ENCODE measurements around the gene TIMP3. TPM values are rescaled to one million over a fixed set of nuclear protein-coding genes. Genes with fewer than 3 reads are reported as not detected.

Gene TIMP3
- total RNA-seq, 2 experiments from 2014 or later: not detected

GRCh38 chr22:32814285-32814860 lies 12.9 kb downstream of the TIMP3 start:
- Mint-ChIP-seq H3K9me3 (ENCODE audit: insufficient read depth) (no peaks in the 10 kb centered on the region), H3K4me1 (ENCODE audit: low read depth) (no peaks in the 10 kb centered on the region), H3K36me3 (ENCODE audit: low read depth) (no peaks in the 10 kb centered on the region), H3K4me3 (no peak overlapping the region), H3K27me3 (ENCODE audit: low read depth) (peaks cover 2% of the 10 kb centered on the region), H3K27ac (no peak overlapping the region)
- ChIA-PET CTCF (interaction anchor here (1.2 to 2.7 kb wide), 2 partner anchors 17 kb away, joined by 3 to 9 read pairs; no protein-coding TSS in a partner anchor), POLR2A (no interaction called here)
- DNase-seq: no peak
- no peak for ATAC-seq

- CTCF ChIA-PET: interaction anchor here (1.2 kb wide), 1 partner anchor 18 kb away, joined by 3 read pairs; no protein-coding TSS in a partner anchor
- H3K27ac Mint-ChIP-seq: no peak overlapping the region
Observed at GRCh38 chr22:32815059-32815458, 13.6 kb downstream of the TIMP3 start.

GRCh38 chr22:32815943-32816342 lies 14.4 kb downstream of the TIMP3 start:
- POLR2A ChIA-PET: no interaction called here
- H3K27me3 Mint-ChIP-seq (ENCODE audit: low read depth): peaks cover 2% of the 10 kb centered on the region
- ATAC-seq: no peak

More at GRCh38 chr22:32815059-32815458, 13.6 kb downstream of the TIMP3 start:
- H3K4me3 Mint-ChIP-seq: no peak overlapping the region
- POLR2A ChIA-PET: no interaction called here
- DNase-seq: no peak
- no peaks in the 10 kb centered on the region for H3K4me1 Mint-ChIP-seq (ENCODE audit: low read depth)
- no peaks in the 10 kb centered on the region for H3K9me3 Mint-ChIP-seq (ENCODE audit: insufficient read depth)
- H3K27me3 Mint-ChIP-seq (ENCODE audit: low read depth): peaks cover 2% of the 10 kb centered on the region
- ATAC-seq: no peak
- H3K36me3 Mint-ChIP-seq (ENCODE audit: low read depth): no peaks in the 10 kb centered on the region

GRCh38 chr22:32817137-32817730 lies 15.7 kb downstream of the TIMP3 start:
- Mint-ChIP-seq H3K4me1 (ENCODE audit: low read depth) (no peaks in the 10 kb centered on the region), H3K27ac (no peak overlapping the region), H3K4me3 (no peak overlapping the region), H3K27me3 (ENCODE audit: low read depth) (peaks cover 2% of the 10 kb centered on the region), H3K36me3 (ENCODE audit: low read depth) (no peaks in the 10 kb centered on the region), H3K9me3 (ENCODE audit: insufficient read depth) (no peaks in the 10 kb centered on the region)
- ChIA-PET CTCF (no interaction called here), POLR2A (no interaction called here)
- ATAC-seq: no peak
- no peak for DNase-seq

More at GRCh38 chr22:32815943-32816342, 14.4 kb downstream of the TIMP3 start:
- Mint-ChIP-seq H3K36me3 (ENCODE audit: low read depth) (no peaks in the 10 kb centered on the region), H3K27ac (no peak overlapping the region), H3K9me3 (ENCODE audit: insufficient read depth) (no peaks in the 10 kb centered on the region), H3K4me1 (ENCODE audit: low read depth) (no peaks in the 10 kb centered on the region), H3K4me3 (no peak overlapping the region)
- CTCF ChIA-PET: interaction anchor here (1.2 kb wide), 1 partner anchor 19 kb away, joined by 3 read pairs; no protein-coding TSS in a partner anchor
- DNase-seq: no peak

GRCh38 chr22:32818446-32819115 lies 17.1 kb downstream of the TIMP3 start:
- no peaks in the 10 kb centered on the region for H3K9me3 Mint-ChIP-seq (ENCODE audit: insufficient read depth)
- ATAC-seq (no peak), DNase-seq (no peak)
- no peak overlapping the region for H3K4me3 Mint-ChIP-seq
- no peaks in the 10 kb centered on the region for H3K36me3 Mint-ChIP-seq (ENCODE audit: low read depth)
- ChIA-PET CTCF (interaction anchor here (1.1 kb wide), 1 partner anchor 198 kb away, joined by 3 read pairs; no protein-coding TSS in a partner anchor), POLR2A (no interaction called here)
- H3K4me1 Mint-ChIP-seq (ENCODE audit: low read depth): no peaks in the 10 kb centered on the region
- peaks cover 2% of the 10 kb centered on the region for H3K27me3 Mint-ChIP-seq (ENCODE audit: low read depth)
- no peak overlapping the region for H3K27ac Mint-ChIP-seq

- CTCF ChIA-PET: interaction anchor here (1.1 kb wide), 1 partner anchor 199 kb away, joined by 3 read pairs; no protein-coding TSS in a partner anchor
- ATAC-seq: no peak
- POLR2A ChIA-PET: no interaction called here
- H3K4me3 Mint-ChIP-seq: no peak overlapping the region
- no peaks in the 10 kb centered on the region for H3K4me1 Mint-ChIP-seq (ENCODE audit: low read depth)
- no peak for DNase-seq
- no peaks in the 10 kb centered on the region for H3K9me3 Mint-ChIP-seq (ENCODE audit: insufficient read depth)
- peaks cover 2% of the 10 kb centered on the region for H3K27me3 Mint-ChIP-seq (ENCODE audit: low read depth)
- H3K36me3 Mint-ChIP-seq (ENCODE audit: low read depth): no peaks in the 10 kb centered on the region
- H3K27ac Mint-ChIP-seq: no peak overlapping the region
Observed at GRCh38 chr22:32819120-32819519, 17.6 kb downstream of the TIMP3 start.

GRCh38 chr22:32820131-32821119 lies 18.9 kb downstream of the TIMP3 start:
- ChIA-PET POLR2A (no interaction called here), CTCF (no interaction called here)
- H3K36me3 Mint-ChIP-seq (ENCODE audit: low read depth): no peaks in the 10 kb centered on the region
- no peaks in the 10 kb centered on the region for H3K4me1 Mint-ChIP-seq (ENCODE audit: low read depth)
- H3K4me3 Mint-ChIP-seq: no peak overlapping the region
- ATAC-seq: no peak
- peaks cover 2% of the 10 kb centered on the region for H3K27me3 Mint-ChIP-seq (ENCODE audit: low read depth)
- no peak overlapping the region for H3K27ac Mint-ChIP-seq
- no peak for DNase-seq
- H3K9me3 Mint-ChIP-seq (ENCODE audit: insufficient read depth): no peaks in the 10 kb centered on the region

GRCh38 chr22:32822179-32822877 lies 20.8 kb downstream of the TIMP3 start:
- ChIA-PET POLR2A (no interaction called here), CTCF (no interaction called here)
- Mint-ChIP-seq H3K4me3 (no peak overlapping the region), H3K27ac (no peak overlapping the region), H3K9me3 (ENCODE audit: insufficient read depth) (no peaks in the 10 kb centered on the region), H3K36me3 (ENCODE audit: low read depth) (no peaks in the 10 kb centered on the region), H3K27me3 (ENCODE audit: low read depth) (peaks cover 2% of the 10 kb centered on the region), H3K4me1 (ENCODE audit: low read depth) (no peaks in the 10 kb centered on the region)
- DNase-seq: no peak
- no peak for ATAC-seq

GRCh38 chr22:32823024-32823730 lies 21.7 kb downstream of the TIMP3 start:
- H3K4me1 Mint-ChIP-seq (ENCODE audit: low read depth): no peaks in the 10 kb centered on the region
- ChIA-PET CTCF (no interaction called here), POLR2A (no interaction called here)
- H3K36me3 Mint-ChIP-seq (ENCODE audit: low read depth): no peaks in the 10 kb centered on the region
- no peaks in the 10 kb centered on the region for H3K27me3 Mint-ChIP-seq (ENCODE audit: low read depth)
- no peak overlapping the region for H3K4me3 Mint-ChIP-seq
- no peak overlapping the region for H3K27ac Mint-ChIP-seq
- ATAC-seq (no peak), DNase-seq (no peak)
- no peaks in the 10 kb centered on the region for H3K9me3 Mint-ChIP-seq (ENCODE audit: insufficient read depth)

- no peak overlapping the region for H3K27ac Mint-ChIP-seq
- no peaks in the 10 kb centered on the region for H3K27me3 Mint-ChIP-seq (ENCODE audit: low read depth)
- ChIA-PET POLR2A (no interaction called here), CTCF (interaction anchor here (1.0 kb wide), 1 partner anchor 166 kb away, joined by 3 read pairs; no protein-coding TSS in a partner anchor)
- no peak for ATAC-seq
- no peaks in the 10 kb centered on the region for H3K4me1 Mint-ChIP-seq (ENCODE audit: low read depth)
- no peaks in the 10 kb centered on the region for H3K36me3 Mint-ChIP-seq (ENCODE audit: low read depth)
- no peaks in the 10 kb centered on the region for H3K9me3 Mint-ChIP-seq (ENCODE audit: insufficient read depth)
- H3K4me3 Mint-ChIP-seq: no peak overlapping the region
- no peak for DNase-seq
Observed at GRCh38 chr22:32824531-32825312, 23.2 kb downstream of the TIMP3 start.
